Suppressor macrophage treated with lipopolysaccharide for 1 hour (primary cell): ENCODE results near the gene PRKN.

ENCODE experiments used
- DNase-seq, 3 donors: peaks; one replicate each; pipeline ENCODE4 v3.0.0-alpha.2; 2020 to 2022

PRKN gene

DNA sequence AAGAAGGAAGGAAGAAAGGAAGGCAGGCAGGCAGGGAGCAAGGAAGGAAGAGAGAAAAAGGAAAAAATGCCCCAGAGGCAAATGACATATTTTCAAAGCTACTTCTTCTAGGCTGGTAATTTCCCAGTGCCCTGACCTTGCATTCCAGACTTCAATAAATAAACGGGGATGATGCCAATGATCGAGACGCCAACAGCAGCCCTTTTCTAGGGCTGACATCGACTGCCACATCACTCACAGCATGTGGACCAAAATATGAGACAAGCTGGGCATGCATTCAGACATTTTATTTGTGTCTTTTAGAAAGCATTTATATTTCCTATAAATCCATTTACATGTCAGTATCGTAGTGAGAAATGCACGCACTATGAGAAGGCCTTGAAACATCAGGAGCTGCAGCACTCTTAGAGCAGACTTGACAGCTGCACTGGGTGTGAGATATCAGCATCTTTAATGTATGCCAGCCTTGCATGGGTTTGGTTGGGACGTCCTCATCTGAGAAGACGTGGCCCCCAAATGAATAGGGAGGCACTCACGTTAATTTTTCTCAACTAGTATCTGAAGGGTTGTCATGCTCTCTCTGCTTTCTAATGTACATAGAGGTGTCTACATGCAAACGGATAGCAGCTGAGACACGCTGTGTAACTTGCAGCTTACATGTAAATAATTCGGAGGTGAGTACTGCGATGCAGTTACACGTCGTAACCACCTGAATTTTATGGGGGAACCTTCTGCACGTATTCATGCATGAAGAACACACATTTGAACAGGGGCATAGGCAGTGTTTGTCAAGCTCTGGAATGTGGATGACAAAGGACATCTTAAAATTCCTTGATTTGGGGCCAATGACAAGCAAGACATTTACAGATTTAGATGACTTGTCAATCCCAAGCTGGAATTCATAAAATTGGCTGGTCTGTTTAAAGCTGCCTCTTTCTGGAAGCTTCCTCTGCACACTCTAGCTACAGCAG, 1304.6 kb downstream of the PRKN start:
- no peak for DNase-seq

- DNase-seq = peak; percentile 59 to 75 (median 68)
Measured at GRCh38 chr6:161418463-161418945, 1309.1 kb downstream of the PRKN start.

DNA sequence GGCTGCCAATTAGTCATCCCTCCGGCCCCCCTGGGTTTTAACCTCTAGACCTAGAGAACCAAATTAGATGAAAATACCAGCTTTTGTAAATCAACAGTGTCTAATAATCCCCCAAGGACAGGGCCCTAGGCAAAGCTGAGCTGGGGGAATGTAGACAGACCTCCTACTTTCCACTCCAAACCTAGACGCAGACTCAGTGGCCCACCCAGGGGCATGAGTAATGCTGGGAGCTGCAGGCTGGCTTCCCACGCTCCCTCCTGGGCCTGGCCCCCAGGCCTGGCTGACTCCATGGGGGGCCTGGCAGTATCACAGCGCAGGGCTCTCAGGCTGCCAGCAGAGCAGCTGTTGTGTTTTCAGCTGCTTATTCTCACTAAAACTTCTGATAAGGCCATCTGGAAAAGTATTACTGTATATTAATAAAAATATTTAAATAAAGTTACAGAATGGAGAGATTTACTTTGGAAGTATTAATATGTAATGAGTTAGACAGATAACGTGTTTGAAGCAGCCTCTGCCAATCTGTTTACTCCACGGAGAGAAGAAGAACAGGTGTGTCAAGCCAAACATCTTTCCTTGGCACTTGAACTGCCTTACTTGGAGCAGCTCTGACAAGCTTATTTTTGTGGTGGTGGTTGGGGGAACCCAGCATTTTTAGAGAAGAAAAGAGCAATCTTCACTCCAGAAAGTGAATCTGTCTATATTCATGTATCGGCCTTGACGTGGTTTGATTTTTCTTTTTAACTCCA, 1309.7 kb downstream of the PRKN start:
- no peak for DNase-seq

DNA sequence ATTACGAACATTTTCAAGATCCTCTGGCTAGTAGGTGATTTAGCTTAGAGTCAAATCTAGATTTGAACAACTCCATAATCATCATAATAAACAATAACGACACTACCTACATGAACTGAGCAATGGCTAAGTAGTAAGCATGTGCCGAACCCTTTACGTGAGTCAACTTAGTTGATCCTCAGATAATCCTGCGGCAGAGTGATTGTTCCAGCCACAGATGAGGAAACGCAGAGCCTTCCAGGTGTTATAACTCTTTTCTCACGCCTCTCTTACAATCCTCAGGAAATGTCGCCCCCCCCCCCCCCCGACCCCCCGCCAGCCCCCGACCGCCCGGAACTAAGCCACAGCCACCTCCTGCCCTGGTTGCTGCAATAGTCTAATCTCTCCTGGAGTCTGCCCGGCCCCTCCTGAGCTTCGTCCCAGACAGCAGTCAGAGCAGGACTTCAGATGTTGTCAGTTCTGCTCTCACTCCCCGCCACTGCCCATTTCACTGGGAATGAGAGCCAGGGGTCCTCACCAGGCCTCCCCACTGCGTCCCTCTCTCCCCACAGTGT, 1312.2 kb downstream of the PRKN start:
- no peak for DNase-seq

GRCh38 chr6:161414707-161415106, 1312.9 kb downstream of the PRKN start:
- no peak for DNase-seq

DNA sequence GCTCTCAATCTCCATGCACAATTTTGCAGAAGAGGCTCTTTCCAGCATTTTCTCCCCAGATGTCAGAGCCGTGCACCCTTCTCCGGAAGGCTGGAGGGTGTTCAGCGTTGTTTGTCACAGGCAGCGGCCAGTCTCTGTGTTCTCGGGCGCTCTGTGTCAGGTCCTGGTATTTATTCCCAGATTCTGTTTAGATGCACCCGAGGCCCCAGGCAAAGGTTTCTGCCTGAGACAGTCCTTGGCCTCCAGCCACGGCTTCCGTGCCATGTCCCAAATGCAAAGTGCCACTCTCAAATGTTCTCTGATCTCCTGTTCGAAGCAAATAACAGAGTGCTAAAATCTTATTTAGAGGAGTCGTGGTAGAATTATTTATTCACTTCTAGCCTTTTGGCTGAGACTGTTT, 1313.4 kb downstream of the PRKN start:
- no peak for DNase-seq

GRCh38 chr6:161413355-161413771, 1314.2 kb downstream of the PRKN start:
- DNase-seq = no peak

GRCh38 chr6:161412795-161413194, 1314.8 kb downstream of the PRKN start:
- DNase-seq = no peak

DNA sequence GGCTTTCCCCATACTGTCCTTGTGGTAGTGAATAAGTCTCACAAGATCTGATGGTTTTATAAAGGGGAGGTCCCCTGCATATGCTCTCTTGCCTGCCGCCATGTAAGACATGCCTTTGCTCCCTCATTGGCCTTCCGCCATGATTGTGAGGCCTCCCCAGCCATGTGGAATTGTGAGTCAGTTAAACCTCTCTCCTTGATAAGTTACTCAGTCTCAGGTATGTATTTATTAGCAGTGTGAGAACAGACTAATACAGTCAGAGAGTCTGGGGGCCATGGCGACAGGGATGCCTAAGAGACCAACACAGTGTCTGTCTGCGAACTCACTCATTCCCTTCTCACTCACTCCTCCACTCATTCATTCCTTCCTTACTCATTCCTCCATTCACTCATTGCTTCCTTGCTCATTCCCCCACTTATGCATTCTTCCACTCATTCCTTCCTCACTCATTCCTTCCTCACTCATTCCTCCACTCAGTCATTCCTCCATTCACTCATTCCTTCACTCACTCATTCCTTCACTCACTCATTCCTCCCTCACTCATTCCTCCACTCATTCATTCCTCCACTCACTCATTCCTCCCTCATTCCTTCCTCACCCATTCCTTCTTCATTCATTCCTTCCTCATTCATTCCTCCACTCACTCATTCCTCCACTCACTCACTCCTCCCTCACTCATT, 1316.2 kb downstream of the PRKN start:
- no peak for DNase-seq

- no peak for DNase-seq
Measured at GRCh38 chr6:161410736-161411135, 1316.8 kb downstream of the PRKN start.

DNA sequence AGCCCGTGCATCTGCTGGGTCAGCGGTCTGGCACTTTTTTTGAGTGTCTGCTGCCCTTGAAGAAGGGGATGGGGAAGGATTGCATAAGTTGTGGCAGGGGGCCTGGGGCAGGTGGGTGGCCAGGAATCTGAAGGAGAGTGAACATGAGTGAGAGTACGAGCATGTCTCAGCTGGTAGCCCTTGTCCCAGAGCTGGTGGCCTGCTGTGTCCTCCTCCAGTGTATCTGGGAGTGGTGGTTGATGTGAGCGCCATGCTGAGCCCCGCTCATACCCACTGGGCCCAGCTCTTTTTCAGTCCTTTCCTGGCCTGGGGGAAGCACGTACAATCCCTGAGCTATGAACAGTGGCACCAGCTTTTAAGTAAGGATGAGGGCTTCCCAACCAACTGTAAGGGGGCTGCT, 1317.5 kb downstream of the PRKN start:
- DNase-seq = no peak

DNA sequence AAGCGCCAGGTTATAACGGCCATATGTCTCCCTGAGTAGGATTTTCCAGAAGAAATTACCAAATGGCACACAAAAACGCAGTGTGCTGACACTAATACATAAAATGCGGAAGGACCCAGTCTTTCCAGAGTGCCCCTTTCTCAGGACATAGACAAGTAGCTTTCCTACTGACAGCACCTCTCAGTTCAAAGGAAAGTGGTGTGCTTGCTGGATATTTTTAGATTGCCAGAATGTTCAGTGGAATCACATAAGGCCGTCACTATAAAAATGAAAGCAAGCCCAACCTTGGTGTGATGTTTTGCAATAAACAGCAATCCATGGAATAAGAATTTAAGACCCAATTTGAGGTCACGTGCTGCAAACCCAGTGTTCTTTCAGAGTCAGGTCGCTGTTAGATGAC, 1318.2 kb downstream of the PRKN start:
- DNase-seq = no peak

DNA sequence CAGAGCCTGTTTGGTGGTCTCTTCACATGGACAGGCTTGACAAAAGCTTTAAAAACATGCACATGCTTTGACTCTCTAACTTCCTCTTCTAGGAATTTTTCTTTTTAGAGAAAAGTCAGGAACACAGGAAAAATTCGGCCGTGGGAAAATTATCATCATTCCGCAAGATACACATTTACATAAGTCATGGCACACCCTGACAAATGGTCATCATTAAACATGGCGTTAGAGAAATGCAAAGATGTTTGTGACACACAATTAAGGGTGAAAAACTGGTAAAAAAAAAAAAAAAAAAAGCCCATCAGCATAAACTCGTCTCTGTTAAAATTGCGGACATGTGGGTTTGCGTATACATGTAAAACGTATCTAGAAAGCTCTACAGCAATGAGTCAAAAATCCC, 1319.5 kb downstream of the PRKN start:
- DNase-seq = no peak

DNA sequence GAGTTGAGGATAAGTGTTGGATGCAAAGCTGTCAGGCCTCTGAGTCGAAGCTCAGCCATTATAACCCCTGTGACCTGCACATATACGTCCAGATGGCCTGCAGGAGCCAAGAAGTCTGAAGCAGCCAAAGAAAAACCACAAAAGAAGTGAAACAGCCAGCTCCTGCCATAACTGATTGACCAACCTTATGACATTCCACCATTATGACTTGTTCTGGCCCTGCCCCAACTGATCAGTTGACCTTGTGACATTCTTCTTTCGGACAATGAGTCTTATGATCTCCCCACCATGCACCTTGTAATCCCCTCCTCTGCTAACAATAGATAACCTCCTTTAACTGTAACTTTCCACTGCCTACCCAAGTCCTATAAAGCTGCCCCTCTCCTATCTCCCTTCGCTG, 1320.0 kb downstream of the PRKN start:
- DNase-seq = no peak

GRCh38 chr6:161407115-161407514, 1320.5 kb downstream of the PRKN start:
- no peak for DNase-seq

DNA sequence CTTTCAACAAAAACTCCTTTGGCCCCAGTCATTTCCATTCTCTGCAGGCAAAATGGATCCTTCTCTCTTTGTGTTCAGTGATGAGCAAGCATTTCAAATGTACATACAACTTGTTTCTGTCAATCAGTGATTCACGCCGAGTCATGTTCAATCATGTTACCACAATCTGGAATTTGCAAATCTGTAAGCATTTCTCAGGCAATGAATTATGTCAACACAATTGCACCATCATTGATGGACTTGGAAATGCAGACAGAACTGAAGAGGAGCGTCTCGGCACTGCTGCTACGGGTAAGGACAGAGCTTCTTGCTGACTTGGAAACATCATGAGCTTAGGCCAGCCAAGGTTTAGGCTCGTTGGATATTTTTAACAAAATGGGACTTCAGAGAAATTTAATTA, 1320.9 kb downstream of the PRKN start:
- DNase-seq = peak; percentile 25 to 65 (median 57)

- DNase-seq = no peak
Measured at GRCh38 chr6:161405418-161405817, 1322.1 kb downstream of the PRKN start.

DNA sequence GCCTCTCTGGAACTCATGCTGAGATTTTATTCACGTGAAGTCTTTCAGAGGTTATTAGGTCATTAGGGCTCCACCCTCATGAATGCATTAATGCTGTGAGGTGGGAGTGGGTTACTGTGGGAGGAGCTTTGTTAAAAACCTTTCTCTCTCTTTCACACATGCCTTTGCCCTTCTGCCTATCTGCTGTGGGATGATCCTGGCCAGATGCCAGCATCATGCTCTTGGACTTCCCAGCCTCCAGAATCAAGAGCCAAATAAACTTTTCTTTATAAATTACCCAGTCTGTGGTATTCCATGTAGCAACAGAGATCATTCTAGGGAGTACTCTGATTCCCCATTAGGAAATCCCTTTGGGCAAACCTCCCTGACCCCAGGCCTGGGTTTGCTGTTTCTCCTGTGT, 1323.8 kb downstream of the PRKN start:
- no peak for DNase-seq

DNA sequence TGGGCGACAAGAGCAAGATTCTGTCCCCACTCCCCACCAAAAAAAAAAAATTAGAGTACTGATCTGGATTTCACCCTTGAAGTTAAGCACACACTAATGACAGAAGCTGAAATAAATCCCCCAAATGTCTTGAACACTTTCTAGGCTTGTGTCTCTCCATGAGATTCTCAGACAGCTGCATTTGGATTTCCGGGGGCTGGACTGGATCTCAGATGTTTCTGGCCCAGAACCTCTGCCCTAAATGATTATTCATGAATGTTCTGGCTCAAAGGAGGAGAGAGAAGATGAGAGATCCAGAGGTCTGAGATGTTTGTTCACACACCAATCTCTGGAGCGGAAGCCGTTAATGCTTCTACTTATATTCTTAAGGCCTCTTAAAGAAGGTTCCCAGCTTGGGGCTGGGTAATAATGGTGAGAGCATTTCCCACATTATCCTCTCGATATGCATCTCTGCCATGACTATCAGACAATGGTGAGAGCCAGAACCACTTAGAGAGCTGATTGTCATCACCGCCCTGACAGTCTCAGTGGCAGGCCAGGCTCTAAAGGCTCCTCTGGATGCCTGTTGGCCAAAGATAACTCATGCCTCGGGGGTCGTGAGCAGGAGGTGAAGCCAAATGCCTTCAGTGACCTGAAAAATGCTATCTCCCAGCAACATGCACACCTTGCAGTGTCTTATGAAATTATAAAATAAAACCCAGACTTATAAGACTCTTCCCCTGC, 1325.8 kb downstream of the PRKN start:
- DNase-seq = no peak

GRCh38 chr6:161400671-161401070, 1326.9 kb downstream of the PRKN start:
- no peak for DNase-seq

- no peak for DNase-seq
Measured at GRCh38 chr6:161396539-161396938, 1331.0 kb downstream of the PRKN start.

DNA sequence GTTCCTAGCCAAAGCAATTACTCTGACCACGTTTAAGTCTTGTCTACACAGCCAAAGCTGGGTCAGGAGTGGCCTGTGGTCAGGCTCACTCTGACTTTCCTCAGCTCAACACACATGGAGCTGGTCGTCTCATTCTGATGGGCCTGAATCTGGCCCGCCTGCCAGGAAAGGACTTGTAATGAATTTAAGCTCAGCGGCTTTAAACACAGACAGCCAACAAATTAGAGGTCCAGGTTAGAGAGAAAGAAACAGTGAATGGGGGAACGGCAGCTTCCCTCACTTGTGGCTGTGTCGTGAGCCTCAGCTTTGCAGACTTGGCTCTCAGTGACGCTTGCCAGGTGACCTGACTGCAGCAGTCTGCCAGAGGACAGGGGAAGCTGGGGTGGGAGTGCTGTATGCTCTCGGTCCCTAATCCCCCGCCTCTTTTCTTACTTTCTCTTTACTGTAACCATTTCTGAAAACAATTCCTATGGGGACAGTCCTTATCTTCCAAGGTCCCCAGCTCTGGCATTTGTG, 1331.8 kb downstream of the PRKN start:
- no peak for DNase-seq
